Keratinocyte (primary cell): ENCODE data around the gene COMMD9.

Experiments
- EZH2 ChIP-seq: IDR thresholded peaks from one replicate; pipeline ENCODE4 v1.6.1; 2012; ENCODE audit warnings: inconsistent platforms, mild to moderate bottlenecking, low read length, moderate library complexity
- TF ChIP-seq, protein P1 (sequence below), 3 experiments: IDR thresholded peaks in 1 of 3; conservative IDR thresholded peaks in 1 of 3; optimal IDR thresholded peaks in 1 of 3; 2 replicates in 2 of 3; 3 replicates in 1 of 3; pipeline versions ENCODE3 to v1.5.1; 2011; ENCODE audit warnings: low read length in 3 of 3, mild to moderate bottlenecking in 3 of 3, moderate library complexity in 2 of 3, control low read depth in 1 of 3, inconsistent platforms in 1 of 3; ENCODE audit not compliant: insufficient read depth in 2 of 3; ENCODE audit errors: extremely low read depth in 1 of 3

DNA sequence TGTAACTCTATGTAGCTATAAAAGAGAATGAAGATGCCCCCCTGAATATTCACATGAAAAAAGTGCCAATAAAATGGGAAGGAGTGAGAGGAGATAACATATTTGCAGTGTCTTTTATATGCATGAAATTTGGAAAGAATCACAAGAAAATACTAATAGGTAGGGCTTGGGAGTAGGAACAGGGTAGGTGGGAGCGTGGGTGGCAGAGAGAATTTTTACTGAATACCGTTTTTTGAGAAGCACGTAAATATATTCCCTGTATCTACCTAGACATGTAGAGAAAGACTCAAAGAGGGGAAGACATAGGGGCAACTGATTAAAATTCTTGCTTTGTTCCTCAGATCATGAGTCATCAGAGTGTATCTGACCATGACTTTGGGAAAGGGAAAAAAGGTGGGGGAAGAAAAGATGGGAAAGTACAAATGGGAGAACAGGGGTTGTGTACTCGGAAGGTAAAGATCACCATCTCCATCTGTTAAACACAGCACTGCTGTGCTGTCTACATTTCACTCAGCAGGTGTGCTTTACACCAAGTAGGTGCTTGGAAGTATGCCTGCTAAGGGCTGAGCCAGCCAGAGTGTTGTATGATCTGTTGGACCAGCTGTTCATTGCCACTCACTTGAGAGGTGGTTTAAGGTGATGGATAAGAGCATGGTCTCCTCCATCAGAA lies 22.8 kb upstream of the COMMD9 start:
- TF ChIP-seq, protein P1, sequence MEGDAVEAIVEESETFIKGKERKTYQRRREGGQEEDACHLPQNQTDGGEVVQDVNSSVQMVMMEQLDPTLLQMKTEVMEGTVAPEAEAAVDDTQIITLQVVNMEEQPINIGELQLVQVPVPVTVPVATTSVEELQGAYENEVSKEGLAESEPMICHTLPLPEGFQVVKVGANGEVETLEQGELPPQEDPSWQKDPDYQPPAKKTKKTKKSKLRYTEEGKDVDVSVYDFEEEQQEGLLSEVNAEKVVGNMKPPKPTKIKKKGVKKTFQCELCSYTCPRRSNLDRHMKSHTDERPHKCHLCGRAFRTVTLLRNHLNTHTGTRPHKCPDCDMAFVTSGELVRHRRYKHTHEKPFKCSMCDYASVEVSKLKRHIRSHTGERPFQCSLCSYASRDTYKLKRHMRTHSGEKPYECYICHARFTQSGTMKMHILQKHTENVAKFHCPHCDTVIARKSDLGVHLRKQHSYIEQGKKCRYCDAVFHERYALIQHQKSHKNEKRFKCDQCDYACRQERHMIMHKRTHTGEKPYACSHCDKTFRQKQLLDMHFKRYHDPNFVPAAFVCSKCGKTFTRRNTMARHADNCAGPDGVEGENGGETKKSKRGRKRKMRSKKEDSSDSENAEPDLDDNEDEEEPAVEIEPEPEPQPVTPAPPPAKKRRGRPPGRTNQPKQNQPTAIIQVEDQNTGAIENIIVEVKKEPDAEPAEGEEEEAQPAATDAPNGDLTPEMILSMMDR (optimal IDR thresholded peaks at IDR 0.05 in 1 of 3, IDR thresholded peaks at IDR 0.05 in 1 of 3, conservative IDR thresholded peaks at IDR 0.05 in 1 of 3; ENCODE audit: extremely low read depth in 1 of 3, insufficient read depth in 2 of 3, low read length in 3 of 3): no peak
- TF ChIP-seq EZH2: no peak
